Measurements from ENCODE around the gene GCKR. TPM values are rescaled to one million over a fixed set of nuclear protein-coding genes. Genes with fewer than 3 reads are reported as not detected.
A peak's percentile ranks its signal among the peaks of the same experiment; 100 is the strongest.

GCKR gene
- total and polyA plus RNA-seq, 2 of the 13 experiments (the other 11 are each of a cell fraction or from before 2014, with no cell fraction given): 15.2 to 48.3 TPM

GRCh38 chr2:27572439-27572838 is 75.8 kb downstream of the GCKR start:
- Histone ChIP-seq H3K79me2 (ENCODE audit: insufficient read depth, low read length) (no peaks in the 10 kb centered on the region), H3K4me2 (ENCODE audit: low read depth, low read length) (no peak overlapping the region), H3K9ac (ENCODE audit: insufficient read depth, low read depth, low read length) (no peak overlapping the region), H2AFZ (ENCODE audit: low read length) (no peak overlapping the region), H3K36me3 (replicated peaks in 1 of 2; ENCODE audit: control insufficient read depth in 1 of 2, insufficient read depth in 2 of 2, low read length in 2 of 2) (no peaks in the 10 kb centered on the region), H4K20me1 (ENCODE audit: insufficient read depth, low read length) (no peaks in the 10 kb centered on the region), H3K27me3 (ENCODE audit: control insufficient read depth in 1 of 2, insufficient read depth in 2 of 2, low read length in 2 of 2) (0 out of 5 replicates have a peak, but pooled peaks cover 0 to 6% of the 10 kb centered on the region in 2 experiments), H3K4me3 (replicated peaks in 1 of 3; ENCODE audit: insufficient read depth in 1 of 3, low read depth in 2 of 3, low read length in 3 of 3) (no peak overlapping the region), H3K27ac (ENCODE audit: extremely low read length, insufficient read depth, low read length) (no peak overlapping the region), H3K4me1 (ENCODE audit: insufficient read depth, low read length) (no peaks in the 10 kb centered on the region), H3K9me3 (ENCODE audit: low read length) (no peaks in the 10 kb centered on the region)
- FAIRE-seq: no peak
- DNase-seq (ENCODE audit: low spot score): no peak
- BruUV-seq (replicated peaks): no TSS peak
- TF ChIP-seq ZNF724P (CRISPR knock-in tag; IDR thresholded peaks at IDR 0.05; ENCODE audit: borderline replicate concordance) (no peak), ZHX2 (IDR thresholded peaks at IDR 0.05; ENCODE audit: low read depth) (no peak), ZHX2 (CRISPR knock-in tag; IDR thresholded peaks at IDR 0.05; ENCODE audit: borderline replicate concordance) (0 out of 2 replicates have a peak, but pooled peaks have one; percentile 30)
- ATAC-seq: no peak
- CTCF ChIA-PET (ENCODE audit: low intra/inter-chr PET ratio, low total read pairs): no interaction called here
- in situ Hi-C loops (cut with HindIII; ENCODE audit: extremely low pct_ligation_motif_present, low pct_unique_long_range_greater_than_20kb) (no loop called here), intact Hi-C loops (cut with micrococcal nuclease; ENCODE audit: unreplicated experiment) (no loop called here)
- POLR2A ChIA-PET: interaction anchor here (4.1 kb wide), 1 partner anchor 10 kb away, joined by 17 read pairs; the partner anchor contains the start of gene ZNF512
- 23% methylated on average over 2 of the region's 2 CpGs for WGBS (ENCODE audit: low lambda C conversion rate)

All from HepG2 (cell line).